Activated CD4-positive, CD25-positive, alpha-beta regulatory T cell (primary cell): ENCODE results near the gene IMMT.
"Not testable (repeated sequence)": the region's sequence is repeated elsewhere in the genome, so short reads cannot be mapped to it uniquely, and the experiment has no call there.

Experiments
- DNase-seq, 4 experiments: peaks; one replicate each; lab custom pipeline; 2025; lab: John Stamatoyannopoulos, UW

Gene IMMT

DNA sequence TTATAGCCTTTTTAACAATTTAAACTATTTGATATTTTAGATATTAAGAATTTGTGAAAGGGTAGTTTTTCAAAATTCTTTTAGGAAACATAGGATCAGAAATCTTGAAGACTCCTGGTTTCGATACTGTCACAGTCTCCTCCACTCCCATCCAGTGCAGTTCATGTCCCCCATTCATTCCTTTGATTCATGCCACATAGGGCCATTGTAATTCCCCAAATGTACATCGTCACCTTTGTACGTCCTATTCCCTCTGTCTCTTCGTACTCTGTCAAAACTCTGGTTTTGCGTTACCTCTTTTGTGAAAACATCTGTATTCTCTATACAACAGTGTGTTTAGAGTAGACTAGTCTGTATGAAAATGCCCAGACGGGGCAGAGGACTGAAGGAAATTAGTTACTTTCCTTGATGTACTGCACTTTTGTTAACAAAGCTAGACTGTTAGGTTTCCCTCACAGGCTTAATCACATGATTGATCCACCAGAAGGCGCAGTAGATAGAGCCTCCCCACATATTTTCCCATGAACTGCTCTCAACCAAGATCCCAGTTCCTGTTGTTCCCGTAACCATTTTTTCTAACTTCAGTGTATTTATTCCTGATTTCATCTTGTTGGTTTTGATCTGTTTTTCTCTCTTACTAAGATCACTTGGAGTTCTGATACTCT, 6.5 kb upstream of the IMMT start:
- no peak for DNase-seq

DNA sequence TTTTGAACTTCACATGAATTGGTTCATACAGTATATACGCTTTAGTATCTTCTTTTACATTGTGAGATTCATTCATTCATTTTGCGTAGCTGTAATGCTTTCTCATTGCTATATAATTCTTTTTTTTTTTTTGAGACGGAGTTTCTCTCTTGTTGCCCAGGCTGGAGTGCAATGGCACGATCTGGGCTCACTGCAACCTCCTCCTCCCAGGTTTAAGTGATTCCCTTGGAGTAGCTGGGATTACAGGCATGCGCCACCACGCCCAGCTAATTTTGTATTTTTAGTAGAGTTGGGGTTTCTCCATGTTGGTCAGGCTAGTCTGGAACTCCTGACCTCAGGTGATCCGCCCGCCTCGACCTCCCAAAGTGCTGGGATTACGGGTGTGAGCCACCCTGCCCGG, 5.3 kb upstream of the IMMT start:
- DNase-seq = not testable (repeated sequence)

DNA sequence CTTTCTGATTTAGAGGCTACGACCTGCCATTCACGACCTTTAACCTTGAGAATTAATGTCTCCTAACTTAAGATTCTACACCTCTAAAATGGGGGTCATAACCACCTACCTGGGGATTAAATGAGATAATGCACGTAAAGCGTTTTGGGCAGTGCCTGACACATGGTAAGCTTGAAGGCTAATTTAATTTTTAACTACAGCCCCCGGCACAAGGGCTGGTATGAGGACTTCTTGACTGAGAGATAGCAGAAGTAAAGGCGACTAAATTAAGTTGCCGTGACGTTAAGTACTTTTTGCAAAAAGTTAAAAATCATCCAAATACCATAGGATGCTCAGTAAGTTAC, 4.5 kb upstream of the IMMT start:
- no peak for DNase-seq

DNA sequence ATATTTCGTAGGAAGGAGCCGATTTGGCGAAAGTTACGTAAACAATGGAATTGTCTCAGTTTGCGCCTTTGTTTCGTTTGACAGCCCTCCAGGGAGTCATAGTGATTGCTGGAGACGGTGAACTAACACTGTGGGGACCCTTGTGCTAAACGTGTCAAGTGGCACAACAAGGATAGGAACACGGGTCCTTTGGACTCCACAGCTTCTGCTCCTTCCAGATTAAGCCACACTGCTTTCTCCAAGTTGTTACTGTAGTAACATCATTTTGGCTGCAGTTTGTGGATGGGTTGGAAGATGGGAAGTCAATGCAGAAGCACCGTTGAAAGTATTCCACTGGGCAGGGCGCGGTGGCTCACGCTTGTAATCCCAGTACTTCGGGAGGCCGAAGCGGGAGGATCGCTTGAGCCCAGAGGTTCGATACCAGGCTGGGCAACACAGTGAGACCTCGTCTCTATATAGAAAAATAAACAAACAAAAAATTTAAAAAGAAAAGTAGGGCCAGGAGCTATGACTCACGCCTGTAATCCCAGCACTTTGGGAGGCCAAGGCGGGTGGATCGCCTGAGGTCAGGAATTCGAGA, 636 bp upstream of the IMMT start:
- DNase-seq = no peak

DNA sequence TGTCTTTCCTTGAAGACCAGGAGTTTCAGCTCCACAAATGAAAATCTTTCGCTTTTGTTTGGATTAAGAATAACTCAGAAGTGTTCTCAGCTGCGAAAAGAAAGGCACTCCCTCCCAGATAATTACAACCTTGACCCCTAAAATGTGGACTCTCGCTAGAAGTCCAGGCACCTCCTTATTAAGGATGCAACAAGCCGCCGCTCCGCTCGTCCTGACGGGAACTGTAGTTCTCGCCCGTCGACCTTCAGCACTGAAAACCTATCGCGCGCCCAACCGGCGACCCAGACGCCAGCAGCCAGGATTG, 559 bp downstream of the IMMT start:
- DNase-seq = no peak

DNA sequence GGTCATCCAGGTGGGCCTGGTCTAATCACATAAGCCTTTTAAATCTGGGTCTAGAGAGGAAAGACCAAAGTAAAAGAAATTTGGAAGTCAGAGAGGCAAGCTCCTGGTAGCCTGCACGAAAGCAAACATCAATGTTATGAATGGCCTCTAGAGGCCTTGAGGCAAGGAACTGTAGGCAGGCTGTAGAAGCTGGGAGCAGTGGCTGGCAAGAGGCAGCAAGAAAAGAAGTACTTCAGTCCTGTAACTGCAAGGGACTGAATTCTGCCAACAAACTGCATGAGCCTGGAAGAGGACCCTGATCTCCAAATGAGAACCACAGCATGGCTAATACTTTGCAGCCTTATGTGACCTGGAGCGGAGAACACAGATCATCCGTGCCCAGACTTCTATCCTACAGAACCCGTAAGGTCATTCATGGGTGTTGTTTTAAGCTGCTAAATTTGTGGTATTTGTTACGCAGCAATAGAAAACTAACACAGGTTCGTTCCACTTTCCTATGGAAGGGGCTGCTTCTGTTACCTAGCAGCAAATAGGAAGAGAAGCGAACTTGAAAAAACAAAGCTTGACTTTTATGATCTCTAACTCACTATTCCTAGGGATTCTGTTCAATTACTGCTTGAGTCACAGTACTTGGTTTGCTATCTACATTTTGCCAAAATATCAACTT, 1.2 kb downstream of the IMMT start:
- no peak for DNase-seq

DNA sequence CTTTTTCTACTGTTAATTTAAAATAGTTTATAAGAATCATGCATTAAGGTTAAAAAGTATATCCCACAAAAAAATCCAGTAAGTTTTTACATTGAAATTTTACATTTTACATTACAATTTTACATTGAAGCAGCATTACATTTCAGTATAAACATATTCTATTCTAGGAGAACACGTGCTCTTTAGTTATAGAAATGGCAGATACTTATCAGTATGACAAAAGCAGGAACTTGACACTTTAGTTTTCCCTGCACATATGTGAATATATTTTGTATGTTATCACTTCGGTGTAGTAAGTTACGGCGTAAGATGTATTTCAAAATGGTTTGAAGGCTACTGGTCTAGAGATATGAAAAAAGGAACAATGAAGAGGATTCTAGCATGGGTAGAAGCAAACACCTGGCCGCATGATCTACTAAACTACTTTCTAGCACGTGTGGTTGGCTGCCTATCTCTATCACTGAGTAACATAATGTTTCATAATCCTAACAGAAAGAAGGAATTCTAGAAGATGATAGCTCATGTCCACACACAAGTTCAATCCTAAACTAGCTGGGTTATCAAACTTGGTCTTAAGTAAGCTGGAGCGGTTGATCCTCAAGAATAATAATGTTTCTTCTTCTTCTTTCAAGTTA, 5.4 kb downstream of the IMMT start:
- DNase-seq = no peak

DNA sequence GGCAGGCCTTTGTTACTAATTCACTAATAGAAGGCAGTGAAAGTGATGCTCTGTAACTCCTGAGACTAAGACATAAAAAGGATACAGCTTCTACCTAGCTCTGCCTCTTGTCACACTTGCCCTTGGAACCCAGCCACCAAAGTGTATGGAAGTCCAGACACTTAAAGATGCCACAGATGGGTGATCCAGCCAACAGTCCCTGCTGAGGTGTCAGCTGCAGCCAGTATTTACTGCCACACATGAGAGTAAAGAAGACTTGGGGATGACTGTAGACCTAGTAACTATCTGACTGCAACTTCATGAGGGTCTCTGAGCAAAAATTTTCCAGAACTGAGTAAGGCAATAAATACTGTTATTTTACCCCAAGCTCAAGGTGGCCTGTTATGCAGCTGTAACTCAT, 8.8 kb downstream of the IMMT start:
- DNase-seq = no peak

DNA sequence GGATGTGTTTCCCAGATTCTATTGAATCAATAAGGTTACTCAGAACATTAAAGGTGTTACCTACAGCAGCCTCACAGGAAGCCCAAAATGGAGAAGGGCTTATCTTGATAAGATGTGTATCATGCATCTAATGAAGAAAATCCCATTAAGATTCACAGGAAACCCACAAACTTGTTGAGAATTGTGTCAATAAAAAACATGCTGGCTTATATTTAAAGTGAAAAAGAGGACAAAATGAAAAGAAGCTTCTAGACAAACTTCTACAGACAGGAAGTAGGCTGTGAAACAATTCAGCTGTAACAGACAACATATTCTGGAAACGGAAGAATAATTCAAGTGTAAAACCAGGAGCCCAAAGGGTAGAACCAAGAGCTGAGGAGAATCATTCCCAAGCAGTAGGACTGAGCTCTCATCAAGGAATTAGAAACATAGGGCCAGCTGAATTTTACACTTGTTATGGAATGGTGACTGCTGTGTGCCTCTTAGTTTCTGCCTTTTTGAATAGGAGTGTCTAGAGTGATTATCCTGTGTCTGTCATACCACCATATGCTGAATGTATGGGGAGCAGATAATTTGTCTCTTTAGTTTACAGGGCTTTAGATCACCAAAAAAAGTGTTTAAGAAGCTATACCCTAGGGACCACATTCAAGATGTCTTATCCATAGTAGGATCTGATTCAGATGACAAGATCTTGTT, 9.6 kb downstream of the IMMT start:
- no peak for DNase-seq

DNA sequence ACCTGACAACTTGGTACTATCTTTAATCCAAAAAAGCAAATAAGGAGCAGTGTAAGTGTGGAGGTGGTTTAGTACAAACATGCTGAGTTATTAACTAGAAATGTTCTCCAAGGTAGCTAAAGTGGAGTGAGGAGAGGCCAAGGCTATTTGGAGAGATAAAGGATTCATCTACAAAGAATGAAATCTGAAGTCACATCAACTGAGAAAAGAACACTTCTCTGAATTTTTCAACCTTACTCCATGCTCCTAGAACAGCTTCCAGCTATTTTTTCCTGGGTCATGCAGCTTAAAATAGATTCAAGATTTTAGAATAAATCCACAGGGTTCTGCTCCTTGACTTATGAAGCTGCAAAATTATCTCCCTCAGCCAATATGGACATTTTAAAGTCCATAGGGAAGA, 18.7 kb downstream of the IMMT start:
- no peak for DNase-seq

DNA sequence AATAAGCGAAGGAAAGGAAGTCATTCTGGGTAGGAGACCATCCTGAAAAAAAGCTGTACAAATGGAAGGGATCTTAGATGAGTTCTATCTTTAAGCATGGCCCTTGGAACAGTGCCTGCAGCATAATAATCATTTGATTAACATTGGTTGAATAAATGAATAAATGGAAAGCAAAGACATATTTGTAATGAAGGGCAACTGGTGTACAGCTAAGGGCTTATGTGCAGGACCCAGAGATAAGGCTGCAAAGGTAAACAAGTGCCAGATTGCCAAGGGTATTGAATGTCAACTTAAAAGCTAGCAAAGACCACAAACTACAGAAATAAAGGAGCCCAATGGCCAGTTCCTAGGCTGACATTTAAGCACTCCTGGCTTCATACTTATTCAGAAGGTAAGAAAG, 19.4 kb downstream of the IMMT start:
- no peak for DNase-seq

DNA sequence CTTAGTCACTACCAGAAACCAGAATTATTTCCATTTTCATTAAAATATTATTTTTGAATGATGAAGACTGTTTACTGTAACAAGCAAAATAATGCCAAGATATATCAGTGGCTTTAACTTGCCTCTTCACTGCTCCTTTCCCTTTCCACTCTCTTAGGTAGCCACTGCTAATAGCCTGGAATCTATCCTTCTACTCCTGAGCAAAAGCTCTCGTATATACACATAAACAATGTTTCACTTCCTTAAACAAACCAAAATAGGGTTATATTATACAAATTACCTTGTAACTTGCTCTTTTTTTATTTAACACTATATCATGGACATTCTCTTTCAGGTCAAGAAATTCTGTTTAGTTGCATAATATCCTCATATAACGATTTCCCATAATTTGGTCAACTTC, 20.8 kb downstream of the IMMT start:
- no peak for DNase-seq

DNA sequence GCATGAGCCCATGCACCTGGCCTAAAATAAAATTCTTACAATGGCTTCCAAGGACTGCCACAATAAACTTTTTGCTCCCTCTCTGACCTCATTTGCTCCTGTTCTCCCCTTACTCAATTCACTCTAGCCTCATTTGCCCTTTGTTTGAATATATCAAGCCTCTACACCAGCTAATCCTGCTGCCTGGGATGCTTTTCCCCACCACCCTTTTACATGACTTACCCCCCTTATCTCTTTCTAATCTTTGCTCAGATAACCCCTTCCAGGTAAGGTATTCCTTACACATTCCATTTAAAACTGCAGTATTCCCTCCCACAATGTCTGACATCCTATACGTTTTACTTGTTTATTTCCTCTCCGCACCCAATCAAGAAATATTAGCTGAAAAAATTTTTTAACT, 22.7 kb downstream of the IMMT start:
- no peak for DNase-seq

DNA sequence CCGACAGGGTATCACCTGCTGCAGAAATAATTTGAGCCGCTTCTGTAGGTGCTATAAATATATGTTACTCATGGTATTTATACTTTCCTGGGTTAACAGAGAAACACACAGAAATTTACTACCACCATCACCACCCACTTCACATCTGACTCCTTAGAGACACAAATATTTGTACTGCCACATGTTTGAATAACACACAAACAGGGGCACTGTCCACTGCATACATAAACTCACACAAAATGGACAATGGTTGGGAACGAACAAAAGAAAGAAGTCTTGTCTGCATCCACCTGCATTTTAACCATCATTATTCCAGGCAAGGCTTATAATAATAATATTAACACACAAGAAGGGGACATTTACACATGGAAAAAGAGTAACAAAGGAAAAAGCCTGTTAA, 24.0 kb downstream of the IMMT start:
- DNase-seq = no peak

DNA sequence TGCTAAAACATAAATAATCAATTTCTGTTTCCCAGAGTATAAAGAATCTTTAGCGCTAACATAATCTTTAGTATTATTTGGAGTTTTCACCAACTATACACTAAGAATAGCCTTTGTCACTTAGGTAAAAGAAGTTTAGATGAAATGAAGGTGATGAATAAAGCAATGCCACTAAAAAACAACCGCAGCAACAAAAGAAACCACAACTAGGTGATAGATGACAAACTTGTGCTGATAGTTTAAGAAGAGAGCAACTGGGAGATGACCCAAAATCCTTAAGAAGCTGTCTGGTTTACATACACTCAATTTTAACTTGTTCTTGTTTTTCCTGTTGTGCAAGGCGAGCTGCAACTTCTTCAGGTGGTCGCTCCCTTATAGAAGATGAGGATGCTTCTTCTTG, 24.8 kb downstream of the IMMT start:
- no peak for DNase-seq

DNA sequence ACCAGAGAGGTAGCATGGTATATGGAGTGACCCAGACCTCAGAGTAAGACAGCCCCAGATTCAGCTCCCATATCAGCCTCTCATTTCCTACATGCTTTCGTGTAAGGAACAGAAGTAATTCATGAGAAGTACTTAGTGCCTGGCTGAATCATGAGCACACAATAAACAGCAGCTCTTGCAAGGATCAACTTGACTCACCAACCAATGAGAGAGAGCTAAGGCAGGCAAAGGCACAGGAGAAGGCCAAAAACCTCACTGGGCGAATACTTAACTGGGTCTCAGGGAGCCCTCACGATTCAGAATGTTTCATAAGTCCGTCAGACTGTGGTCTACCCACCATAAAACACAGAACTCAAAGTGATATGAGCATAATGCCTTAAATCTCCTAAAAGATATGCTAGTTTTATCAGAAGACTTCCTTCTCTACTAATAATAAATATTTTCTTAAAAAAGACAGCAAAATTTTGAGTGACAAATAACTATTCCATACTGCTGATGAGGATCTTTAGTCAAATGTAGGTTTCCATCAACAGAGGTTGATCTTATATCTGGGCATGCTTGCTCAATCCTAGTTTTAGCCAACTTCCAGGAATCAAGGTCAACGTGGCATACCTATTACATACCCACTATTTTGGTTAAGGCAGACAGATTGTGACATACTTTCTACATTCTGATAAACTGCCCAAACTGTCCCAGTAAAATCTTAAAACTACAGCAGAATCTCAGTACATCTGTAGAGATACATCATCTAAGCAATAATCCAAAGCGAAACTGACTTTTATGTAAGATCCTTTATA, 34.9 kb downstream of the IMMT start:
- no peak for DNase-seq

DNA sequence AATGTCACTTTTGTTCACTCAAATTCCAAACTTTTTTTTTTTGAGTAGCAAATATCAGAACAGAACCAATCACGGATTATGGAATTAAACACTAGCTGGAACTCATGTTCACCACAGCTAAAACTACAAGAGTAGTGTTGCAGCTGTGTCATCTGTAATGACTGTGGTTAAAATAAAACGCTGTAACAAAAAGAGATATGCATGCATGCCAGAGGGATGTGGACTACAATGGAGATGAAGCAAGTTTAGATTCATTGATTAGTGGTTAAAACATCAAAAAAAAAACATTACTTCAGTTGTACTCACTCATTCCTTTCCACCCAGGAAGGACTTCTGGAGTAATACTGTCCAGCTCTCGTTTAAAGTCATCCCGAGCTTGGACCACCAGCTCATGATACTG, 37.0 kb downstream of the IMMT start:
- no peak for DNase-seq

DNA sequence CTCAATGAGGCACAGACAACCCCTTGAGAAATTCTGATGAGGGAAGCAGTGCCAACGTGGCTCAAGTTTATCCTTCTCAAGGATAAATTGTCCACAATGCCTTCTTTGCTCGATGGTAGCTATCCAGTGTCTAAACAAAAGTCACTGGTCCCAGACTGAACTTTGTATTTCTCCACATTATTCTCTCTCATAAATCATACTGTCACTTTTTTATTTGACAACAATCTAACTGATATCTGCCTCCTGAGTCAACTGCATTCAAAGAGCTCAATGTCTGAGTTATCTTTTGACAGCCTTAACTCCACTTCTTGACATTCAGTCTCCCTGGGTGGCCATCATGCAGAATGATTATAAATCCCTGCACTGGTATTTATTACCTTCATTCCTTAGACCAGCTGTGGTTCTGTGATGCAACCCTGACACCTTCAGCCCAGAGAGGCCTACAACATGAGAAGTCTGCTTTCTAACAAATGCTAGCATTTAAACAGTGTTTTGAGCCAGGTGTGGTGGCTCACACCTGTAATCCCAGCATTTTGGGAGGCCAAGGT, 38.2 kb downstream of the IMMT start:
- DNase-seq = no peak

DNA sequence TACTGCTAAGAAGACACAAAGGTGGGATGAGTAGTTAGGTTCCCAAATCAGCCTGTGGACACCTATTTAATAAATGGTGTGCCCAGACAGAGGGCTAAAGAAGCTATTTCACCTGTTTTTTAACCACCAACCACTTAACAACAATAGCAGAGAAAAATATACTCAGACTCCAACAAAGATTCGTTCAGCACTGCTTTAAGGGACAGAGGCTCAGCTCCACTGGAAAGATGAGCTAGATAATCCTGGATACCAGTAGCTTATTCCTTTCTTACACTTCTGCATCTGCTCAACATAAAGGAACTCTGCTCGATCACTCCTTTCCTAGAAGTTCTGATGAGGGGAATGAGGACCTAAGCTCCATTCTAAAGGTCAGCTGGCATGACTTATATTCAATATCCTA, 44.8 kb downstream of the IMMT start:
- DNase-seq = no peak

DNA sequence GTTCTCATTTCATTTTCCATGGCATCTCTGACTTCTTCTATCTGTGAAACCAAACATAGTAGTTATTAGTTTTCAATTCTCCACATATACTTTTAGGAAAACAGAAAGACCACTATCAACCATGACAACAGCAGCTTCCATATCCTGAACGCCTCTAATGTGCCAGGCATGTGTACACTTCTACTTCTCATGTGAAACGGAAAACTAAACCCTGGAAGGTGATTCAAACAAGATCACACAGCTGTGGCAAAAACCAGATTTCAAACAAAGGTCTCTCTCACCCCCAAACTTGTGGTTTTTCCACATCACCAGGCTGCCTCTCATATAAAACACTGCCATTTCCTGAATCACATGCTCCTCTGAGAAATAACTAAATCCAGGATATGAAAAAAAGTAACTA, 47.5 kb downstream of the IMMT start:
- DNase-seq = no peak

DNA sequence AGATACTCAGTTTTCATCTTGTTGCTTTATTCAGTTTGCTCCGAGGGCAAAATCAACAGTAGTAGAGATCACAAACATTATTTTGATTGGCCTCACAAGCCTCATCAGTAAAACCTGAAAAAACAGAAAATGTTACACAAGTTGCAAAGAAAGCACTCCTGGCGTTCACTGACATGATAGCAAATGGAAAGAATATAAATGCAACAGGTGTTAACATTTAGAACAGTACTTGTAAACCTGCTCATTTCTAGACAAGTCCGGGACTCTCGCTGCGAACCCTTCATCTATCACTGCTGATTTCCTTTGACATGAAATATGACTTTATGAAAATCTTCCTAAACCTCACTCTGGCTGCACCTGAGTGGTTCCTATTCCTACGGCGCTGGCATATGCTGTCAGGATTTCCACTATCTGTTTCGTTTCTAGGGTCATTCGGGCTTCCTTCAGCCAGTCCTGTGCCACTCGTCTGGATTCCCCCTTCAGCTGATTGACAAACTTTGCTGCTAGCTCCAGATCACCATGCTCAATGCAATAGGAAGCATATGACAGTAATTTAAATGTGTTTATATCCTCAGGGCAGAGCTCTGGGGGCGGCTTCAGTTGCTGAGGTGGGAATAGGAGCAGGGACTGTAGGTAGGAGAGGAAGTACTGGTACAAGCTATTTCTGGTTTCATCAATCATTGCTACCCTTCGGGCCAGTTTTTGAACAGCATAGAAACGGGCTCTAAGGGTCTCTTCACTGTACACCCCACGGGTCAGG, 51.2 kb downstream of the IMMT start:
- DNase-seq = no peak
